GM11168 (cell line): Measurements from ENCODE around the gene CCM2L.

Experiments
- in situ Hi-C: fragments of 300-500 bp; cut with MboI; formaldehyde crosslinking; loops from one replicate; pipeline ENCODE4 v1.12.0; 2022; ENCODE audit warnings: low sequenced_read_pairs; ENCODE audit not compliant: unreplicated experiment

CCM2L gene

GRCh38 chr20:32010101-32010500 is at the start of gene CCM2L:
TSS of gene CCM2L (plus strand) at chr20:32010438. CDS start at chr20:32010455, 17 bp downstream.
- in situ Hi-C loops: no loop called here

GRCh38 chr20:31962761-31963160 is 47.5 kb upstream of the CCM2L start:
- in situ Hi-C loops: no loop called here

GRCh38 chr20:31963889-31964288 is 46.3 kb upstream of the CCM2L start:
- in situ Hi-C loops: no loop called here

GRCh38 chr20:31966991-31967655 is 43.1 kb upstream of the CCM2L start:
- in situ Hi-C loops: no loop called here

GRCh38 chr20:31967830-31968249 is 42.4 kb upstream of the CCM2L start, which contains the start of gene XKR7:
TSS of gene XKR7 (plus strand) at chr20:31968151. CDS start at chr20:31968176, 25 bp downstream.
- in situ Hi-C loops: no loop called here

- in situ Hi-C loops: no loop called here
These were observed 41.7 kb upstream of the CCM2L start for GRCh38 chr20:31968291-31969126.

GRCh38 chr20:31969991-31970390 is 40.2 kb upstream of the CCM2L start:
- in situ Hi-C loops: no loop called here

- in situ Hi-C loops: no loop called here
These were observed 37.7 kb upstream of the CCM2L start for GRCh38 chr20:31972471-31973021.

- in situ Hi-C loops: no loop called here
These were observed 35.9 kb upstream of the CCM2L start for GRCh38 chr20:31974296-31974695.

- in situ Hi-C loops: no loop called here
These were observed 35.2 kb upstream of the CCM2L start for GRCh38 chr20:31974951-31975487.

GRCh38 chr20:31975874-31976273 is 34.4 kb upstream of the CCM2L start:
- in situ Hi-C loops: no loop called here

- in situ Hi-C loops: no loop called here
These were observed 33.2 kb upstream of the CCM2L start for GRCh38 chr20:31977080-31977479.

- in situ Hi-C loops: no loop called here
These were observed 30.4 kb upstream of the CCM2L start for GRCh38 chr20:31979713-31980426.

- in situ Hi-C loops: no loop called here
These were observed 28.5 kb upstream of the CCM2L start for GRCh38 chr20:31981784-31982183.

- in situ Hi-C loops: no loop called here
These were observed 25.2 kb upstream of the CCM2L start for GRCh38 chr20:31984981-31985471.

GRCh38 chr20:31987744-31988143 is 22.5 kb upstream of the CCM2L start:
- in situ Hi-C loops: no loop called here

- in situ Hi-C loops: no loop called here
These were observed 21.7 kb upstream of the CCM2L start for GRCh38 chr20:31988430-31989015.

- in situ Hi-C loops: no loop called here
These were observed 21.1 kb upstream of the CCM2L start for GRCh38 chr20:31989030-31989645.

- in situ Hi-C loops: no loop called here
These were observed 19.4 kb upstream of the CCM2L start for GRCh38 chr20:31990641-31991338.
